Kidney glomerular epithelial cell (primary cell): ENCODE data around the gene TMSB4X.
"Not testable (repeated sequence)": the region's sequence is repeated elsewhere in the genome, so short reads cannot be mapped to it uniquely, and the experiment has no call there.

ENCODE experiments used
- DNase-seq: peaks from one replicate; lab custom pipeline; 2025; lab: John Stamatoyannopoulos, UW

TMSB4X gene

GRCh38 chrX:12955882-12956703, 18.8 kb upstream of the TMSB4X start:
- peak; percentile 21 for DNase-seq

GRCh38 chrX:12956704-12957534, 18.0 kb upstream of the TMSB4X start:
- peak; percentile 48 for DNase-seq

GRCh38 chrX:12958059-12958458, 16.9 kb upstream of the TMSB4X start:
- no peak for DNase-seq

GRCh38 chrX:12958461-12958860, 16.4 kb upstream of the TMSB4X start:
- no peak for DNase-seq

GRCh38 chrX:12961196-12961718, 13.7 kb upstream of the TMSB4X start:
- no peak for DNase-seq

- no peak for DNase-seq
Measured at GRCh38 chrX:12962041-12962504, 12.8 kb upstream of the TMSB4X start.

GRCh38 chrX:12963210-12963850, 11.6 kb upstream of the TMSB4X start:
- not testable (repeated sequence) for DNase-seq

GRCh38 chrX:12965131-12965940, 9.6 kb upstream of the TMSB4X start:
- no peak for DNase-seq

GRCh38 chrX:12966151-12966550, 8.8 kb upstream of the TMSB4X start:
- DNase-seq: no peak

GRCh38 chrX:12967711-12968465, 7.0 kb upstream of the TMSB4X start:
- DNase-seq: no peak

GRCh38 chrX:12970691-12971202, 4.2 kb upstream of the TMSB4X start:
- peak; percentile 14 for DNase-seq

GRCh38 chrX:12971282-12972003, 3.5 kb upstream of the TMSB4X start:
- no peak for DNase-seq

GRCh38 chrX:12972243-12972642, 2.7 kb upstream of the TMSB4X start:
- DNase-seq: no peak

- no peak for DNase-seq
Measured at GRCh38 chrX:12972878-12973560, 1.9 kb upstream of the TMSB4X start.

GRCh38 chrX:12973561-12974304, 1.2 kb upstream of the TMSB4X start:
- DNase-seq: no peak

- no peak for DNase-seq
Measured at GRCh38 chrX:12974305-12974795, 560 bp upstream of the TMSB4X start.

GRCh38 chrX:12975670-12975965, 708 bp downstream of the TMSB4X start:
- no peak for DNase-seq

GRCh38 chrX:12975991-12976558, 1.2 kb downstream of the TMSB4X start:
- peak; percentile 14 for DNase-seq
